OCI-M1 (cell line): ENCODE measurements around the gene COL17A1.

Source experiments
- DNase-seq: peaks from one replicate; lab custom pipeline; 2025; lab: John Stamatoyannopoulos, UW

COL17A1 gene

DNA sequence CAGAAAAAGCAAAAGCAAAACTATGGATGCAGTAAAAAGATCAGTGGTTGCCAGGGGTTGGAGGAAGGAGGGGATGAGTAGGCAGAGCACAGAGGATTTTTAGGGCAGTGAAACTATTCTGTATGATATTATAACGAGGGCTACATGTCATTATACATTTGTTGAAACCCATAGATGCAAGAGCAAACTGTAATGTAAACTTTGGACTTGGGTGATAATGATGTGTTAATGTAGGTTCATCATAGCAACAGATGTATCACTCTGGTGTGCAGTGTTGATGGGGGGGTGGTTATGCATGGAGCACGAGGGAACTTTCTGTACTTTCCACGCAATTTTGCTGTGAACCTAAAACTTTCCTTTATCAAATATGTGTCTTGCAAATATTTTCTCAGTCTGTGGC is 95.6 kb downstream of the COL17A1 start:
- no peak for DNase-seq

DNA sequence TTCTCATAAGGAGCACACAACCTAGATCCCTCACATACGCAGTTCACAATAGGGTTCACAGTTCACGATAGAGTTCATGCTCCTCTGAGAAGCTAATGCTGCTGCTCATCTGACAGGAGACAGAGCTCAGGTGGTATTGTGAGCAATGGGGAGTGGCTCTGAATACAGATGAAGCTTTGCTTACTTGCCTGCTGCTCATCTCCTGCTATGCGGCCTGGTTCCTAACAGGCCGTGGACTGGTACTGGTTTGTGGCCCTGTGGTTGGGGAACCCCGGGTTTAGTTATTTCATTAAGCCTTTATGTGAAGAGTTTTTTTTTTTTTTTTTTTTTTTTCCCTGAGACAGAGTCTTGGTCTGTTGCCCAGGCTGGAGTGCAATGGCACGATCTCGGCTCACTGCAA is 99.3 kb downstream of the COL17A1 start:
- DNase-seq, result no peak

DNA sequence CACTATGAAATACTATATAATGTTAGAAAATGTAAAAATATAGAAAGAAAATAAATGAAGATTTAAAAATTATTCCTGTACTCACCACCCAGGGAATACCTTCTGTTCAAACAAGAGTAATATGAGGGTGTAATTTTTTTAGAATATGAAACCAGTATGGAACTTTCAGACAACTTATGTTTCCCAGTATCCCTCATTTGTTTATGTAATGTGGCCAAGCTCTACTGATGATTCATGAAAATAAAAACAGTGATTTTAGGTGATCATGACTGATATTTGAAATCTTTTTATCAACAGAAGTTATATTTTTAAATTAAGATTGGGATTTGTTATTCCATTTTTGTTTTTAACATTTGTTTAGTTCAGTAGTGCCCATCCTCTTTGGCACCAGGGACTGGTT is 100.0 kb downstream of the COL17A1 start:
- no peak for DNase-seq

DNA sequence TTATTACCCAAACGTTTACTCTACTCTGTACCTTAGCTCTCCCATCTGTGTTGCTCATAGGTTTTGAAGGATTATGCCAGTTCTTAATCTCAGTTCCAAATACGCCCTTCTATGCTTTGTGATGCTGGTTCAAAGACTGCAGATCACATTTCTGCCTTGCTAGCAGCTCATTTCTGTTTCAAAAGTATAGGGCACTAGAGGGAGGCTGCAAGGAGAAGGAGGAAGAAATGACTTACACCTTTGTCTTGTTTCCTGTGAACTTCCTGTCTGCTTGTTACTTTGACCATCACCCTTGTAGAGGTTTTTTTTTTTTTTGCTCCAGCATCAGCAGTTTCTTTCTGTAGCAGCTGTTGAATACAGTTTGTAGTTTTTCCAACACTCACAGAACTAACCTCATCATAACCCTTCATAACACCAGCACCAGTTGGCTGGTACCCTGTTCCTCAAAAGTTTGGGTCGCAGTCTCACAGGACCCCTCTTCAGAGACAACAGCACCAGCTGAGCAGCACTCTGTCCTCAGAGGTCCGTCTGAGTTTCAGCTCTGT is 102.2 kb downstream of the COL17A1 start:
- no peak for DNase-seq

DNA sequence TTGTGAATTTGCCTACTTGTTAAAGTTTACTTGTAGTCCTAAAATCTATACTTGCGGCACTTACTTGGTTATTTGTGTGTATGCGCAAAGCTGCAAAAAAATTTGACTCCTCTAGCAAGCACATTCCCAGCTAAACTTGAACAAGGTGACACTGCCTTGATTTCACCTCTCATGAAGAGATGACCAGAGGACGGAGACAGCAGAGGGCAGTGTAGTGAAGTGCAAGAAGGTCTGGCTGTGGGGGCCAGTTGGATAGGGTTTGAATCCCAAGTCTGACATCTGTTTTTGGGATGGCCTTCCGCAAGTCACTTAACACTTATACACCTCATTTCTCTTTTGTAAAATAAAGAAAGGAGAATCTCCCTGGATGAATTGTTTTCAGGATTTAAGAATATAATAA is 103.0 kb downstream of the COL17A1 start:
- peak; percentile 11 for DNase-seq
